ENCODE results near the gene EPHB2. TPM values are rescaled to one million over a fixed set of nuclear protein-coding genes. Genes with fewer than 3 reads are reported as not detected.

The EPHB2 gene
- total and polyA plus RNA-seq, 2 of the 13 experiments (the other 11 are each of a cell fraction or from before 2014, with no cell fraction given): 0.03 to 0.11 TPM

GRCh38 chr1:22841860-22842281 is 131.2 kb downstream of the EPHB2 start:
- H3K79me2 ChIP-seq (ENCODE audit: insufficient read depth, low read length): no peaks in the 10 kb centered on the region
- ChIA-PET CTCF (ENCODE audit: low intra/inter-chr PET ratio, low total read pairs) (no interaction called here), POLR2A (no interaction called here)
- no peaks in the 10 kb centered on the region for H3K36me3 ChIP-seq (replicated peaks in 1 of 2; ENCODE audit: control insufficient read depth in 1 of 2, insufficient read depth in 2 of 2, low read length in 2 of 2)
- DNase-seq (ENCODE audit: low spot score) (no peak), ATAC-seq (no peak), FAIRE-seq (no peak)
- BruUV-seq (replicated peaks): no TSS peak
- H4K20me1 ChIP-seq (ENCODE audit: insufficient read depth, low read length): 0 out of 2 replicates have a peak, but pooled peaks cover 4% of the 10 kb centered on the region
- no peak overlapping the region for H3K4me2 ChIP-seq (ENCODE audit: low read depth, low read length)
- intact Hi-C loops (cut with micrococcal nuclease; ENCODE audit: unreplicated experiment) (no loop called here), in situ Hi-C loops (cut with HindIII; ENCODE audit: extremely low pct_ligation_motif_present, low pct_unique_long_range_greater_than_20kb) (no loop called here)
- H2AFZ ChIP-seq (ENCODE audit: low read length): no peak overlapping the region
- no peak overlapping the region for H3K27ac ChIP-seq (ENCODE audit: extremely low read length, insufficient read depth, low read length)
- TF ChIP-seq ATM (IDR thresholded peaks at IDR 0.05; ENCODE audit: borderline replicate concordance) (no peak), U2AF1 (optimal IDR thresholded peaks at IDR 0.05; ENCODE audit: low read depth, low read length) (no peak), FOXP1 (IDR thresholded peaks at IDR 0.05) (no peak), FOXP1 (CRISPR knock-in tag; IDR thresholded peaks at IDR 0.05) (no peak), ATF2 (CRISPR knock-in tag; IDR thresholded peaks at IDR 0.05) (no peak), CREB1 (IDR thresholded peaks at IDR 0.05) (no peak), CREB1 (CRISPR knock-in tag; IDR thresholded peaks at IDR 0.05) (no peak), ATF7-NPFF (CRISPR knock-in tag; IDR thresholded peaks at IDR 0.05; ENCODE audit: low read depth) (no peak), CENPX (CRISPR knock-in tag; IDR thresholded peaks at IDR 0.05) (no peak), IRX3 (CRISPR knock-in tag; IDR thresholded peaks at IDR 0.05; ENCODE audit: borderline replicate concordance, low read depth) (no peak), ZFP36L1 (CRISPR knock-in tag; IDR thresholded peaks at IDR 0.05) (no peak), SRSF1 (optimal IDR thresholded peaks at IDR 0.05; ENCODE audit: low read depth, low read length) (no peak), ZNF773 (CRISPR knock-in tag; IDR thresholded peaks at IDR 0.05; ENCODE audit: borderline replicate concordance) (no peak), FOXK1 (CRISPR knock-in tag; IDR thresholded peaks at IDR 0.05; ENCODE audit: borderline replicate concordance, low read depth) (no peak), EZH2 (conservative IDR thresholded peaks at IDR 0.05; ENCODE audit: low read depth, low read length) (no peak), MXD4 (CRISPR knock-in tag; IDR thresholded peaks at IDR 0.05) (no peak), BHLHE40 (IDR thresholded peaks at IDR 0.05; ENCODE audit: low read length) (no peak), AHR (CRISPR knock-in tag; IDR thresholded peaks at IDR 0.05) (no peak), IRF2 (CRISPR knock-in tag; IDR thresholded peaks at IDR 0.05) (no peak)
- TF ChIP-seq, protein P1, sequence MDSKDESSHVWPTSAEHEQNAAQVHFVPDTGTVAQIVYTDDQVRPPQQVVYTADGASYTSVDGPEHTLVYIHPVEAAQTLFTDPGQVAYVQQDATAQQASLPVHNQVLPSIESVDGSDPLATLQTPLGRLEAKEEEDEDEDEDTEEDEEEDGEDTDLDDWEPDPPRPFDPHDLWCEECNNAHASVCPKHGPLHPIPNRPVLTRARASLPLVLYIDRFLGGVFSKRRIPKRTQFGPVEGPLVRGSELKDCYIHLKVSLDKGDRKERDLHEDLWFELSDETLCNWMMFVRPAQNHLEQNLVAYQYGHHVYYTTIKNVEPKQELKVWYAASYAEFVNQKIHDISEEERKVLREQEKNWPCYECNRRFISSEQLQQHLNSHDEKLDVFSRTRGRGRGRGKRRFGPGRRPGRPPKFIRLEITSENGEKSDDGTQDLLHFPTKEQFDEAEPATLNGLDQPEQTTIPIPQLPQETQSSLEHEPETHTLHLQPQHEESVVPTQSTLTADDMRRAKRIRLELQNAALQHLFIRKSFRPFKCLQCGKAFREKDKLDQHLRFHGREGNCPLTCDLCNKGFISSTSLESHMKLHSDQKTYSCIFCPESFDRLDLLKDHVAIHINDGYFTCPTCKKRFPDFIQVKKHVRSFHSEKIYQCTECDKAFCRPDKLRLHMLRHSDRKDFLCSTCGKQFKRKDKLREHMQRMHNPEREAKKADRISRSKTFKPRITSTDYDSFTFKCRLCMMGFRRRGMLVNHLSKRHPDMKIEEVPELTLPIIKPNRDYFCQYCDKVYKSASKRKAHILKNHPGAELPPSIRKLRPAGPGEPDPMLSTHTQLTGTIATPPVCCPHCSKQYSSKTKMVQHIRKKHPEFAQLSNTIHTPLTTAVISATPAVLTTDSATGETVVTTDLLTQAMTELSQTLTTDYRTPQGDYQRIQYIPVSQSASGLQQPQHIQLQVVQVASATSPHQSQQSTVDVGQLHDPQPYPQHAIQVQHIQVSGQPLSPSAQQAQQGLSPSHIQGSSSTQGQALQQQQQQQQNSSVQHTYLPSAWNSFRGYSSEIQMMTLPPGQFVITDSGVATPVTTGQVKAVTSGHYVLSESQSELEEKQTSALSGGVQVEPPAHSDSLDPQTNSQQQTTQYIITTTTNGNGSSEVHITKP (CRISPR knock-in tag; IDR thresholded peaks at IDR 0.05; ENCODE audit: low read depth): no peak
- TF ChIP-seq, protein P2, sequence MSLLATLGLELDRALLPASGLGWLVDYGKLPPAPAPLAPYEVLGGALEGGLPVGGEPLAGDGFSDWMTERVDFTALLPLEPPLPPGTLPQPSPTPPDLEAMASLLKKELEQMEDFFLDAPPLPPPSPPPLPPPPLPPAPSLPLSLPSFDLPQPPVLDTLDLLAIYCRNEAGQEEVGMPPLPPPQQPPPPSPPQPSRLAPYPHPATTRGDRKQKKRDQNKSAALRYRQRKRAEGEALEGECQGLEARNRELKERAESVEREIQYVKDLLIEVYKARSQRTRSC (CRISPR knock-in tag; IDR thresholded peaks at IDR 0.05; ENCODE audit: low read depth): no peak
- H3K4me1 ChIP-seq (ENCODE audit: insufficient read depth, low read length): no peaks in the 10 kb centered on the region
- no peak overlapping the region for H3K4me3 ChIP-seq (replicated peaks in 1 of 3; ENCODE audit: insufficient read depth in 1 of 3, low read depth in 2 of 3, low read length in 3 of 3)
- peaks cover 0 to 21% of the 10 kb centered on the region in 2 experiments; a peak in 1 of 5 replicates for H3K27me3 ChIP-seq (ENCODE audit: control insufficient read depth in 1 of 2, insufficient read depth in 2 of 2, low read length in 2 of 2)
- no peak overlapping the region for H3K9ac ChIP-seq (ENCODE audit: insufficient read depth, low read depth, low read length)
- H3K9me3 ChIP-seq (ENCODE audit: low read length): no peaks in the 10 kb centered on the region
- 32% methylated on average over 4 of the region's 8 CpGs for WGBS (ENCODE audit: low lambda C conversion rate)

Measured in HepG2 (cell line).